ENCODE data around the gene C6orf47.

C6orf47 gene

DNA sequence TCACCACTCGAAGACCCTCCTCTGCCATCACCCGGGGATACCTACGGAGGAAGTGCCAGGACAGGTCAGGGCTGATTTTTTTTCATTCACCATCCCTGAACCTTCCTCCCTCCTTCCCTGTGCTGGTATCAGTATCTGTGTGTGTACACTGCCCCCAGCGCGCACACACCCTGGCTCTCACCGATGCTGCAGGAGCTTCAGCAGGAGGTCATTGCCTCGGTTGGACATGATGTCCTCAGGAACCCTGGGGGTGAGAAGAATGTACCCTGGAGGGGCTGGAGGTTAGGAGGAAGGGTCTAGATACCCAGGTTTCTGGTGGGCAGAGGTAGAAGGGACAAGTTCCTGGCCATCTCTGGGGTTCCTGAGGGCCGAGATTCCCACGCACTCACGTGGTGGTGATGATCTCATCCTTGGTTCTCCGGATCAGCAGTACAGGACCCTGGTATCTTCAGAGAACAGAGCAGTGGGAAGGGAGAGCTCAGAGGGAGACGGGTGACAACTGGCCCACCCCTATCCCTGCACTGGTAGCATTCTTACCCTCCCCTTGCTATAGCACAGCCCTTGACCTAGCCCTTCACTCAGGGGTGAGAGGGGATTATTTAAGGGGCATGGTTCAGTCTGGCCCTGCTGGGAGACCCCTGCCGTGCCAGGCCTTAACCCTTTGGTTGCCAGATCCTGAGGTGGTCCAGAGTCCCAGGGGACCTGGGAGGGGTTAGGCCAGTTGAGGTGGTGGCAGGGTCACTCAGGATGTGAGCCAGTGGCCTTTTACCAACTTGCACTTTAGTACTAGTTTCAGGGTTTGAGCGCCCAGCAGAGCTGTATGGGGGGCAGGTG is 27.5 kb upstream of the C6orf47 start:
- DNase-seq = no peak

DNA sequence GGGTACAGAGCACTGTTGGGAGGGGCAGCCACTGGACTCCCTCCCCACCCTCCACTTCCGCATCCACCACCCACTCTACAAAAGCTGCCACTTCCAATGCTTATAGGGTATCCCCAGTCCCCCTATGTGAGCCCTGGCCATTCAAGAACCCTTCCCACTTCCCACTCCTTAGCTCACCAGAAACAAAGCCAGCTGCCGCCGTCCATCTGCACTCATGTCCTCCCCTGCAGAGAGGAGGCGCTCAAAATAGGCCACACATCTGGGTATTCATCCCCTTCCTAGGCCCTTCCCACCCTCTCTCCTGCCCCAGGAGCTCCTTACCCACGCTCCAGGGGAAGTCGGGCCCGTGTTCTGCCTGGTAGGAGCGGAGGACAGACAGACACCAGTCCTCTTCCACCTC is 26.7 kb upstream of the C6orf47 start:
- no peak for DNase-seq

DNA sequence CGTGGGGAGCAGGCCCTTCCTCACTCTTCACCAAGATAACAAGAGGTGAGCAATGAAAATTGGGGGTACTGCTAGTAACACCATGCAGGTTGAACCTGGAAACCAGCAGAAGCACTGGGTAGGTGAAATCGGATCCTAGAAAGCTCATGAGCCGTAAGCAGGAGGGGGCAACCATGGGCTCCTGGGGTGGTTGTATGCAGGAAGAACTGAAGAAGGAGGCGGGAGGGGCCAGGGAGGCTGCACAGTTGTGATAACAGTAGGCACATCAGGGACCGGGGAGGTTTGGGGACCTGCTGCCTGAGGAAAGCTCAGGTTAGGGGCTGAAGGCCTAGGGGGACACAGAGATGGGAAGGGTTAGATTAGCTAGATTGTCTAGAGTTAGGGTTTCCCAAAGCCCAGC is 25.9 kb upstream of the C6orf47 start:
- no peak for DNase-seq

DNA sequence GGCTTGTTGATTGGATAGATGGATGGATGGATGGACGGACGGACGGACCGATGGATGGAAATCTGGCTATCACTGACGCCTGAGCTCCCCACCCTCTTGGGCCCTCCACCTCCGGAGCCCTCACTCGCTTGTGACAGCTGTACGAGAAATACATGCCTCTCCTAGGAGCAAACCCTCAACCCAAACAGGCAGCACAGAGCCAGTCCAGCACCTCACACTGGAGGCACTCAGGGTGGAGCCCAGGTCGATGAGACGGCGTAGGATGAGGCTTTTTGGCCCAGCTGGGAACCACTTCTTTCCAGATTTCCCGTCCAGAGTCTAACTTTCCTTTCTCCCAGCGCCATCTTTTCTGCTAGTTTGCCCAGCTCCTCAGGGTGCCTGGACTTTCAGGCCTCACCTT is 23.0 kb upstream of the C6orf47 start:
- DNase-seq = no peak

DNA sequence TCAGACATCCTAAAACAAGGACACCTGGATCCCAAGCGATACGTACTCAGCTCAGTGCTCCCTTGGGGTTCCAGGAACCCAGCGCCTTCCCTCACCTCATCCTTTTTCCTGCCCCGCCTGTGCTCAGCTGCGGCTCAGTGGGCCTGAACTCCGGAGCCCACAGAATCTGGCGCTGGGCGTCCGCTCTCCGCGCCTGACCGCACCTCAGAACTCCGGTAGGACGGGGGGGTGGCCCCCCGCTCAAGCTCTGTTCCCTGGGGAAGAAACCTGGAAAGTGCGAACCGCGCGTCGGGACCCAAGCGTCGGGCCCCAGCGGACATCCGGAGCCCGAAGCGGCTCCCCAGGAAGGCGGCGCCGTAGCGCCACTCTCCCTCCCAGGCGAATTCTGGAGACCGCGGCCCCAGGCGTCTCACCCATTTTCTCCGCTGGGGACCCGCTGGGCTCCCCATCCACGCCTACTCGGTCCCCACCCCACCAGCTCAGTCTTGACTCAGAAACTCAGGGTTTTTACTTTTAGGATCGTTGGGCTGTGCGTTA is 20.6 kb upstream of the C6orf47 start:
- DNase-seq = peak; percentile 39

DNA sequence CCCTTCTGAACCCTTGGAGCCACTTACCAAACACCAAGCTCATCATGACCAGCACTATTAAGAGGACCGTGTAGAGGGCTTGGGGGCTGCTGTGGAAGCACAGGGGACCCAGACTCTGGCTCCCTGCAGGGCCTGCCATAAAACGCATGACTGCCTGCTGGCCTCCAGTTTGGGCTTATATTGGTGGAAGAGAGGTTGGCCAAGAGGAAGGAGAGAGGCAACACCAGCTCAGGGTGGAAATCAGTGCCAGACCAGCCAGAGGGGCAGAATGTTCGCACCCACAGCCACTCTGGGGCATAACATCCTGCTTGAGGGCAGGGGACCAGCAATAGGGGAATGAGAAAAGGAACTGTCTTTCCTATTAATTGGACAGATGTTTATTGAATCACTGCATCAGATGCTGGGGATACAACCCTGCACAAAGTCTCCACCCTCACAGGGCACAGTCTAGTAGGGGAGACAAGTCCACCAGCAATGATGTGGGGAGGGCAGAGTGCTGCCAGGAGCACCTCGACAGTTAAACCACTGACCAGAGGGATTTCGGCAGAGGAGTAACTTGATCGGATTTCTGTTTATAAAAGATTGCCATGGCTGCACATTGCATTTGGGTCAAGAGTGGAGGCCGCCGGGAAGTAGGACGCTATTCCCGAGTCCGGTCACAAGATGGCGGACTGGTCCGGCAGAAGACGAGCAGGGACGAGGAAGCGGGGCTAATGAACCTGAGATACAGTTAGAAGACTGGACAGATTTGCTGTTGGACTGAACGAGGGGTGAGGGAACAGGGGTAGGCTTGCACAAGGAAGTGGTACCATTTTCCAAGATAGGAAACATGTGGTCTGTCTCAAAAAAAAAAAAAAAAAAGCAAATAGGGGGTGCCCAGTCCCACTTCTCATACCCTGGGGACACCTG is 19.9 kb upstream of the C6orf47 start, which contains the start of gene LY6G5C:
LY6G5C (minus strand) TSS at position 842 of the 909 bp plus-strand sequence; CDS start at position 148, 694 bp downstream.
- peak; percentile 69 for DNase-seq

DNA sequence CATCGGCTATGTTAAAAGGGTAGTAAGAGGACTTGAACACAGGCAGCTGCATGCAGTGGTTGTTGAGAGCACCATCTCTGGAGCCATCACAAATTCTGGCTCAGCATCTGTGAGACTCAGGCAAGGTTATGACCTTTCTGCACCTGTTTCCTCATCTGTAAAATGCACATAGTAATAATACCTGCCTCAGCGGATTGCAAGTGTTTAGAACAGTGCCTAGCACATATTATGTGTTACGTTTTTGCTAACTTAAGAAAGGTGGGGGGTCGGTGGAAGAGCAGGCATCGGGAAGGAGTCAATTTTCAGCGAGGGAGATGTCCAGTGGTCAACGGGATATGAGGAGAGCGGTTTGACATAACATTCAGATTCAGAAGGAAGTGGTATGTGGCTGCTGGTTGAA is 17.4 kb upstream of the C6orf47 start:
- no peak for DNase-seq

DNA sequence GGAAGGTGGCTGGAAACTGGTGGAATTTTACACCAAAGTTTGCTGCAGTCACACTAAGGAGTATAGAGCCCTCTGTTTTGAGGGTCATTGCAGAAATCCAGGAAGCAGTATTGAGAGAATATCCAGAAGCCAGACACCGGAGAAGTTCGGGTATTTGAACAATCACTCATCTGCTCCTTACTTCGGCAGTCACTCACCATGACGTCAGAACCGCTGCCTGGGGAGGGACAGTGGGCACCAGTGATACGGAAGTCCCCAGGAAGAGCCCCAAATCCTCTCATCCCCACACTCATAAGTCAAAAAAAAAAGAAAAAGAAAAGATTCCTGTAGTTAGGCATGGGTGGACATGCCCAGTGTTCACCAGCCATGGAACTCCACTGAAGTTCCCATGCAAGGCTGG is 16.3 kb upstream of the C6orf47 start:
- DNase-seq = no peak

DNA sequence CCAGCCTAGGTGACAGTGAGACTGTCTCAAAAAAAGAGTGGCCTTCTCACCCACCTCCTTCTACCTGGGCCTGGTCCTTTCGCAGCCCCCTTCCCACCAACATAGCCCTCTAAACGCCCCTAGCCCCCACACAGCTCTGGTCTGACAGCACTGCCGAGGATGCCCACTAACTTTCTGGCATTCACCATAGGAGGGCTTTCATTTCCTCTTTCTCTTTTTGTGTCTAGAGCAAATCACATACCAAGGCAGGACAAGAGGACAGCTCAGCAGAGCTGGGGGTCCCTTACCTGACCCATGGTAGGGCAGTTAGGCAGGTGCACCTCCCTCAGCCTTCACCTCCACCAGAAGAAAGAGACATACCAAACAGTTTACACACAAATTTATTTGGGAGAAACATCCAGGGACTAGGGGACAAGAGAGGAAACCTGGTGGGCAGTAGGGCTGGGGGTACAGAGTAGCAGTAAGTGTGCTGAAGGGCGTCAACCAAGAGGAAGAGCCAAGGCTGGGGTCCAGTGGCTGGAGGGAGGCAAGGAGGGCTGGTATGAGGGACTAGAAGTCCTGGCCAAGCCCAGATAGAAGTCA is 15.8 kb upstream of the C6orf47 start:
- DNase-seq = no peak

DNA sequence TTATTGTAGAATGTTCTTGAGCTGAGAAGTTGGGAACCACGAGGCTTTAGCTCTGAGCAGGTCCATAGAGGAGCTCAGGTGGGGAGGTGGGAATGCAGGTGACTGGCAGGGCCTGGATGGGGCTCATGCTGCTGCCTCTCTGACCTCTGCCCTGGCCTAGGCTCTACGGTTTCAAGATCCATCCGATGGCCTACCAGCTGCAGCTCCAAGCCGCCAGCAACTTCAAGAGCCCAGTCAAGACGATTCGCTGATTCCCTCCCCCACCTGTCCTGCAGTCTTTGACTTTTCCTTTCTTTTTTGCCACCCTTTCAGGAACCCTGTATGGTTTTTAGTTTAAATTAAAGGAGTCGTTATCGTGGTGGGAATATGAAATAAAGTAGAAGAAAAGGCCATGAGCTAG is 9.1 kb upstream of the C6orf47 start, which contains the start of gene LY6G5B:
LY6G5B (plus strand) TSS at position 301 of the 400 bp plus-strand sequence. CDS start 975 bp downstream, outside the sequence.
- DNase-seq = no peak

DNA sequence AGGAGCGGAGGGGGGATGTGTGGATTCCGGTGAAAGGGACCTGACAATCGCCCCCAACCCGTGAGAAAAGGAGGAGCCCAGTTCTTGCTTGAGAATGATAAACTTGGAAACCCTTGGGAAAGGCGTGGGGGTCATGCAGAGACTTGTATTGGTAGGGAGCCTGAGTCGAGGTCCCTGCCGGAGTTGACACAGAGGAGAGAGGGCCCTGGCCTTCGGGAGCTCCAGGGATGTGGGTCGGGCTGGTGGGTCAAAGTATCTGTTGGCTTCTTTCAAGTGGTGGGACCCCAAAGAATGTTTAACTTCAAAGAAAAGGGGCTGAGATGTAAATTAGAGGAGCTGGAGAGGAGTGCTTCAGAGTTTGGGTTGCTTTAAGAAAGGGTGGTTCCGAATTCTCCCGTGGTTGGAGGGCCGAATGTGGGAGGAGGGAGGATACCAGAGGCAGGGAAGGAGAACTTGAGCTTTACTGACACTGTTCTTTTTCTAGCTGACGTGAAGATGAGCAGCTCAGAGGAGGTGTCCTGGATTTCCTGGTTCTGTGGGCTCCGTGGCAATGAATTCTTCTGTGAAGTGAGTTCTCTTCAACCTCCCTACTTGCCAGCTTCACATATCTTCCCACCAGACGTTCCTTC is 5.9 kb upstream of the C6orf47 start:
- DNase-seq = peak; percentile 72

DNA sequence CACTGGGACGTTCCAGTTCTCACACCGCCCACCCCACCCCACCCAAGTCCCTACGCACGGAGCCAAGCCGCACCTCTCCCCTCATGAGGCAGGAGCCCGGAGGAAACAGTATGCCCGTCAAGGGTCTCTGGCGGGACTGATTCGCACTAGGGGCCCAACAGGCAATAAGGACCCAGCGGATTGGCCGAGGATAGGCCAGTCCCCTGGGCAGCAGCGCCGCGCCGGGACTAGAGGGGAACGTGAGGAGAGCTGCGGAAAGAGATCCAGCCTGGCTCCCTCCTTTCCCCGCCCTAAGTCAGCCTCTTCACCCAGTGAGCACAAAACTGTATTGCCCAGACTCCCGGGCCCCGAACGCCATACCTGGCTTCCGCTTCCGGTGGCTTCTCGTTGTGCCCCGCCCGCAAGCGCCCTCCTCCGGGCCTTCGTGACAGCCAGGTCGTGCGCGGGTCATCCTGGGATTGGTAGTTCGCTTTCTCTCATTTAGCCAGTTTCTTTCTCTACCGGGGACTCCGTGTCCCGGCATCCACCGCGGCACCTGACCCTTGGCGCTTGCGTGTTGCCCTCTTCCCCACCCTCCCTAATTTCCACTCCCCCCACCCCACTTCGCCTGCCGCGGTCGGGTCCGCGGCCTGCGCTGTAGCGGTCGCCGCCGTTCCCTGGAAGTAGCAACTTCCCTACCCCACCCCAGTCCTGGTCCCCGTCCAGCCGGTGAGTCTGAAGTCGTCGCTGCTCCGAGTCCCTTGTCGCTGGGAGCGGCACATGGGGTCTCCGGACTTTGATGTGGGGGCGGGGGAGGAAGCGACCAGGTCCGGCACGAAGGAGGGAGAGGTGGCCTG is 5.1 kb upstream of the C6orf47 start, which contains the start of gene CSNK2B:
CSNK2B (plus strand) TSS at position 580 of the 836 bp plus-strand sequence. CDS start 752 bp downstream, outside the sequence.
- peak; percentile 98 for DNase-seq

DNA sequence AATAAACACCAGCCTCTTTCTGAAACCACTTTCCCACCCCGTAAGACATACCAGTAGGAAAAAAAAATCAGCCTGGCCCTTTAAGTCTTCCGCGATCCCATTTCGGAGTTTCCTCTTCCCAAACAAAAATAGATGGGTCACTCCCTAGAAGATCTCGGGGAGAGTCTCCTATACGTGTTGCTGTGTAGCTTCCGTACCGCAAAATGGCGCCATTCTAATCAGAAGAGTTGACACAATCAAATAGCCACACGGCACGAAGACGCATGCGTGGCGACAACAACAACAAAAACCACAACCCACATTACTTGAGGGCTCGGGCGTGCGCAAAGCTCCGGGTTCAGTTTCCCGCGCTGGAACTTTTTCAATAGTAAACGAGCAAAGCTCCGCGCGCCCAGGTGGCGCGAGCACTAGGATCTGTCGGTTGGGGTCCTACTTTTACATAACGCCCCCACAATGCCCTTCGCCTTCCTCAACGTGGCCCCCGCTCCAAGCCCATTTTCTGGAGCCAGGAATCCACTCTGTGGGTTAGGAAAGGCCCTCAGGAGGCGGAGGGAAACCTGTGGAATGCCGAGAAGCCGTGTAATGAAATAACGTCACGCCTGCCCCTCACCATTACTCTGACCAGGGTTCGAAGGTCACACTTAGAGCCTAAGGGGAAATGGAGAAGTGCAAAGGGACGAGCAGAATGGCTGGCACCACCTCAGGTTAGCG is 4.4 kb upstream of the C6orf47 start, which contains the start of gene GPANK1:
GPANK1 (minus strand) TSS at position 208 of the 711 bp plus-strand sequence. CDS start 519 bp downstream, outside the sequence.
- DNase-seq = peak; percentile 97

DNA sequence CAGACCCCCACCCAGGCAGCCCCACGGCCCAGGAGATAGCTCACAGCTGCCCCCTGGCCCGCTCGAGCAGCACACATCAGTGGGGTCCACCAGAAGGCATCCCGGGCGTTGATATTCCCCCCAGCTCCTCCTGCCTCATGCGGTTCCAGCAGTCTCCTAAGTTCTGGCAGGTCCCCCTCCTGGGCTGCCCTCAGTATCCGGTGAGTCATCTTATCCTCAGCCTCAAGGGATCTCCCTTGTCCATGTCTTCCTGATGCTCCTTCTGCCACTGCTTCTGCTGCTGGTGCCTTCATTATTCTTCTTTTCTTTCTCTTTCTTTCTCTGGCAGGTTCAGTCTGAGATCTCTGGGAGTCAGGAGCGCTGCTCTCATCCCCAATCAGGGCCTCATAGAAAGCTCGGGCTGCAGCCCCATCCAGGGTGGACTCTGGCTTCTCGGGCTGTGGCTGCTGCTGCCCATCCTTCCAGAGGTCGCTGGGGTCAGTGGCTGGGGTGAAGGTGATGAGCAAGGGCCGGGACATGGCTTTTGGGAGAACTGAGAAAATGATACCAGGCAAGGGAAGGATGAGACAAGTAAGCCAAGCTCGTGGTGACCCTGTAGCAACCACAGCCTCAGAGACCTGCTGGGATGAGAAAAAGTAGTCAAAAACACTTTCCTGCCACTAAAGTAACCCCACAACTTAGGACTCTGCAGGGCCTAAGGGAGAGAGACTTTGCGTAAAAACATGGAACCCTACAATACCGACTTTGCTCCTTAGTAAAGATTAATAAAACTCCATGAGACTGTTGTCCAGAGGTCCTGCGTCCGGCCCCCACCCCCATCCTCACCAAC is 3.6 kb upstream of the C6orf47 start:
- DNase-seq = no peak

DNA sequence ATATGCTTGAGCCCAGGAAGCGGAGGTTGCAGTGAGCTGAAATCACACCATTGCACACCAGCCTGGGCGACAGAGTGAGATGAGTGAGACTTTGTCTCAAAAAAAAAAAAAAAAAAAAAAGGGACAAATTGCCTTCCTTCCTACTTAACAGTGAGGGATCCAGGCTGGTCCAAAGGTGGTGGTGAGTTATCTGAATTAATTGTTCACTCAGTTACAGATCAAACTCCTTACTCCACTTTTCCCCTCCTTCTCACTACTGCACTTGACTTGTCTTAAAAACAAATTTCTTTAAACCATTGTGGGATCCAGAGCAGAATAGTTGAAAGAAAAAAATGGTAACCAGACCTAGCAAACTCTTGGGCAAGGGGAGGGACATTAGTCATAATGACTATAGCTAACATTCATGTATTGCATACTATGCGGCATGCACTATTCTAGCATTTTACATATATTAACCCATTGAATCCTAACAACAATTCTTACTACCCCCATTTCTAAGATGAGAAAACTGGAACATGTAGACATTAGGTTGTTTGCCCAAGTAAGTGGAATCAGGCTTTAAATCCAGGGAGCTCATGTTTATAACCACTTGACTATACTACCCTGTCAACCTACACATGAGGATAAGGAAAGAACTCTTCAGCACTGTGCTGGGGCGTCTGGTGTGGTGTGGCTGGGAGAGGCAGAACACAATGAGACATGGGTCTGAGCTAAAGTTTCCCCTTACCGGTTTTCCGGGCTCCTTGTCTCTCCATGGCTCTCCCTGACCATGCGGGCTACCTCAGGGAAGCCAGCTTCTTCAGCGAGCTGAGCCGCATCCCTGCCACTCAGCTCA is 2.8 kb upstream of the C6orf47 start:
- DNase-seq = peak; percentile 74

DNA sequence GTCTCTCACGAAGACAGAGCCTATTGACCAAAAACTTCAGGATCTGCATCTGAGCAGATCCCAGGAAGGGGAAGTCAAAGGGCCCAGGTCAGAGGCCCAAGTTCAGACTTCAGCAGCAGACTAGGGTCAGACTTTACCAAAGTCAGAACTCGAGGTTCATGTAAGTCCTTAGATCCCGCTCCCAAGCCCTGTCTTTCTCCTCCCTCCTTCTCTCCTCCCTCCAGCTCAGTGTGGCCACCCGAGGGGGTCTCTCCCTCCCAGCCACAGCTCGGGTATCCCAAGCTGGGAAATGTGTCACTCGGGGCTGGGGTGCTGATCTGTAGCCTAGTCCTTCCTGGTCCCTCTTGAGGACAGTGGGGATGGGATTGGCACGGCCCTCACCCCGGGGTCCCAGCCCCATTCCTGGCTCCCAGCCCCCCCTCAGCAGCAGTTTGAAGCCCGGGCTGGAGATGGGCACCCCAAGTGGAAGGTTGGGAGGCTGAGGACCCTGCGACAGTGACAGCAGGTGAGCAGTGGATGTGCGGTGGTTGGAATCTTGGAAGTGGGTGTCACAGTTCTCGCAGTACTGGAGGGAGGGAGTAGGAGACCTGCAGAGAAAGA is 1.6 kb upstream of the C6orf47 start:
- DNase-seq = no peak

DNA sequence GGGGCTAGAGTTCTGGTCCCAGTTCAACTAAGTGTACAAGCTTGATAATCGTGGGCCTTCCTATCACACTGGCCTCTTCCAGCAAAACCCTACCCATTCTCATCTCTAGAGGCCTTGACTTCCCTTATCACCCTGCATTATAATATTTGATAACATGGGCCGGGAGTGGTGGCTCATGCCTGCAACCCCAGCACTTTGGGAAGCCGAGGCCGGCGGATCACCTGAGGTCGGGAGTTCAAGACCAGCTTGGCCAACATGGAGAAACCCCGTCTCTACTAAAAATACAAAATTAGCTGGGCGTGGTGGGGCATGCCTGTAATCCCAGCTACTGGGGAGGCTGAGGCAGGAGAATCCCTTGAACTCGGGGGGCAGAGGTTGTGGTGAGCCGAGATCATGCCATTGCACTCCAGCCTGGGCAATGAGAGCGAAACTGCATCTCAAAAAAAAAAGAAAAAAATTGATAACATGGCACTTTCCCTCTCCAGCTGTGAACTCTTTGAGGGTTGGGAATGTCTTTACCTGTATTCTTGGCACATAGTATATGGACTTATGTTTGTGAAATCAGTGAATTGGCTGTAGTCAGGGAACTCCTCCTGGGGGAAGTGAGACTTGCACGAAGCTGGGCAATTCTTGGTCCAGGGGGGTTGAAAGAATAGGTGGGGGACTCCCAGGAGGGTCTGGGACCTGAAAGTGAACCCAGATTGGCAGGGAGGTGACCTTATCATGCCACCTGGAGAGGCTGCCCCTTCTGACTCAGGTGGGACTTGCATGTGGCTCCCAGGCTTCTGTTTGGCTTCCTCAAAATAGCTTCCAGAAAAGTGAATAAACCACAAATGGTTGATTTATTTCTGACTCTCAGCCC is 915 bp upstream of the C6orf47 start:
- DNase-seq = no peak

All from inflammatory macrophage treated with lipopolysaccharide for 4 hours (primary cell).